HepG2 (cell line): ENCODE results near the gene SRF. TPM values are rescaled to one million over a fixed set of nuclear protein-coding genes. Genes with fewer than 3 reads are reported as not detected.

Experiments used
- AFF4 ChIP-seq: sonication (generic); formaldehyde crosslinking; IDR thresholded peaks from 2 replicates; pipeline ENCODE4 v1.4.0; 2020; ENCODE audit warnings: missing genetic modification reagents
- ATRX ChIP-seq: sonication (generic); formaldehyde crosslinking; IDR thresholded peaks from 2 replicates; pipeline ENCODE4 v1.4.0; 2020; ENCODE audit warnings: missing genetic modification reagents, borderline replicate concordance
- HMG20B ChIP-seq: conservative IDR thresholded peaks from 2 replicates; pipeline ENCODE4 v1.6.1; 2016; ENCODE audit warnings: missing genetic modification reagents, missing compliant biosample characterization
- MAFK ChIP-seq, 2 experiments: IDR thresholded peaks in 1 of 2; conservative IDR thresholded peaks in 1 of 2; 2 replicates each; pipeline ENCODE4 v1.6.1; 2011; ENCODE audit warnings: improper control_type of control experiment in 2 of 2, low read length in 2 of 2
- MNT ChIP-seq: fragments of 450-650 bp; IDR thresholded peaks from 2 replicates; pipeline ENCODE4 v1.6.1; 2016
- RFX1 ChIP-seq: fragments of 450-650 bp; IDR thresholded peaks from 2 replicates; pipeline ENCODE4 v1.6.1; 2017
- ZBTB34 ChIP-seq: sonication (generic); formaldehyde crosslinking; IDR thresholded peaks from 2 replicates; pipeline ENCODE4 v1.8.0; 2022; ENCODE audit warnings: mild to moderate bottlenecking, missing genetic modification reagents
- ZBTB38 ChIP-seq: sonication (generic); formaldehyde crosslinking; IDR thresholded peaks from 2 replicates; pipeline ENCODE4 v1.5.1; 2020; ENCODE audit warnings: mild to moderate bottlenecking, missing genetic modification reagents
- ZFX ChIP-seq: sonication (generic); formaldehyde crosslinking; IDR thresholded peaks from 2 replicates; pipeline ENCODE4 v1.4.0; 2020; ENCODE audit warnings: mild to moderate bottlenecking, low read depth, missing genetic modification reagents, moderate library complexity
- ZKSCAN1 ChIP-seq: fragments of 150-350 bp; IDR thresholded peaks from 2 replicates; pipeline ENCODE4 v1.6.1; 2014; ENCODE audit warnings: low read length
- ZKSCAN8 ChIP-seq: IDR thresholded peaks from 2 replicates; pipeline ENCODE4 v1.6.1; 2016; ENCODE audit warnings: borderline replicate concordance, missing genetic modification reagents, missing compliant biosample characterization
- ZNF232 ChIP-seq: sonication (generic); formaldehyde crosslinking; IDR thresholded peaks from 2 replicates; pipeline ENCODE4 v1.4.0; 2020; ENCODE audit warnings: missing genetic modification reagents, borderline replicate concordance
- ZNF234 ChIP-seq: sonication (generic); formaldehyde crosslinking; conservative IDR thresholded peaks from 2 replicates; pipeline ENCODE4 v1.5.1; 2020; ENCODE audit warnings: mild to moderate bottlenecking, missing genetic modification reagents
- ZNF362 ChIP-seq: sonication (generic); formaldehyde crosslinking; IDR thresholded peaks from 2 replicates; pipeline ENCODE4 v1.4.0; 2020; ENCODE audit warnings: missing genetic modification reagents, mild to moderate bottlenecking, borderline replicate concordance
- ZNF609 ChIP-seq: sonication (generic); formaldehyde crosslinking; IDR thresholded peaks from 2 replicates; pipeline ENCODE4 v1.4.0; 2020; ENCODE audit warnings: mild to moderate bottlenecking, missing genetic modification reagents, borderline replicate concordance
- ZNF747 ChIP-seq: sonication (generic); formaldehyde crosslinking; IDR thresholded peaks from 2 replicates; pipeline ENCODE4 v1.8.1; 2023; ENCODE audit warnings: missing genetic modification reagents, mild to moderate bottlenecking, borderline replicate concordance
- polyA plus RNA-seq, 8 experiments: library from polyadenylated mRNA; depleted of rRNA in 3 of 8; stranded (reverse) in 7 of 8; unstranded in 1 of 8; fragments of >200 nt; fragmentation: Illumina TruSeq in 4 of 8; extraction: Trizol in 4 of 8; gene quantifications; 2 replicates each; pipeline versions ENCODE4 v1.2.1 to v1.2.3, GENCODE V29; 2011 to 2016; ENCODE audit warnings: low read depth in 4 of 8, missing spikeins in 1 of 8, mixed read lengths in 1 of 8; ENCODE audit not compliant: insufficient read depth in 1 of 8
- total RNA-seq, 5 experiments: library from RNA; depleted of rRNA; stranded (reverse); fragments of >200 nt; fragmentation: Illumina TruSeq; extraction: Trizol; gene quantifications; 2 replicates each; pipeline ENCODE4 v1.2.3, GENCODE V29; 2016; ENCODE audit warnings: low read depth in 1 of 5

Gene SRF
- total and polyA plus RNA-seq, 2 of the 13 experiments (the other 11 are each of a cell fraction or from before 2014, with no cell fraction given): 25.5 to 44.1 TPM

- TF ChIP-seq MNT (peak; percentile 42), ZNF362 (CRISPR knock-in tag) (peak; percentile 60; the same call in 1 of the 2 replicates), ZNF232 (no peak), ZBTB34 (CRISPR knock-in tag) (no peak), ZNF747 (CRISPR knock-in tag) (peak; percentile 11; the same call in 1 of the 2 replicates), MAFK (conservative IDR thresholded peaks at IDR 0.05 in 1 of 2, IDR thresholded peaks at IDR 0.05 in 1 of 2; ENCODE audit: low read length in 2 of 2) (no peak), ZKSCAN1 (no peak), ATRX (CRISPR knock-in tag) (no peak), ZNF234 (CRISPR knock-in tag) (no peak), ZKSCAN8 (CRISPR knock-in tag) (no peak), ZNF609 (no peak), ZFX (CRISPR knock-in tag) (peak; percentile 94), HMG20B (no peak), RFX1 (no peak), ZBTB38 (CRISPR knock-in tag) (peak; percentile 21; the same call in 1 of the 2 replicates), AFF4 (CRISPR knock-in tag) (no peak)
Measured at GRCh38 chr6:43170931-43171706, at the start of gene SRF (continued).
